GF-D8 (cell line): Measurements from ENCODE around the gene TNNI3K.

Experiments used
- DNase-seq: peaks from one replicate; lab custom pipeline; 2025; lab: John Stamatoyannopoulos, UW

The TNNI3K gene

GRCh38 chr1:74392186-74392585 is 157.0 kb downstream of the TNNI3K start:
- DNase-seq: no peak

GRCh38 chr1:74392840-74393239 is 157.7 kb downstream of the TNNI3K start:
- DNase-seq: no peak

GRCh38 chr1:74395571-74395970 is 160.4 kb downstream of the TNNI3K start:
- DNase-seq: no peak

GRCh38 chr1:74396462-74396861 is 161.3 kb downstream of the TNNI3K start:
- DNase-seq: no peak

GRCh38 chr1:74396933-74397332 is 161.7 kb downstream of the TNNI3K start:
- no peak for DNase-seq

GRCh38 chr1:74399249-74399648 is 164.1 kb downstream of the TNNI3K start:
- DNase-seq: no peak

GRCh38 chr1:74402873-74403272 is 167.7 kb downstream of the TNNI3K start:
- DNase-seq: no peak

- DNase-seq: no peak
These were observed 168.4 kb downstream of the TNNI3K start for GRCh38 chr1:74403606-74404005.

GRCh38 chr1:74406759-74407158 is 171.6 kb downstream of the TNNI3K start:
- DNase-seq: no peak

- no peak for DNase-seq
These were observed 172.7 kb downstream of the TNNI3K start for GRCh38 chr1:74407902-74408301.

GRCh38 chr1:74412244-74412643 is 177.1 kb downstream of the TNNI3K start:
- no peak for DNase-seq

GRCh38 chr1:74415935-74416334 is 180.7 kb downstream of the TNNI3K start:
- no peak for DNase-seq

- DNase-seq: no peak
These were observed 184.4 kb downstream of the TNNI3K start for GRCh38 chr1:74419611-74420010.

- no peak for DNase-seq
These were observed 185.3 kb downstream of the TNNI3K start for GRCh38 chr1:74420467-74420866.

- no peak for DNase-seq
These were observed 187.5 kb downstream of the TNNI3K start for GRCh38 chr1:74422421-74423292.

- no peak for DNase-seq
These were observed 188.3 kb downstream of the TNNI3K start for GRCh38 chr1:74423471-74423870.

- DNase-seq: no peak
These were observed 190.5 kb downstream of the TNNI3K start for GRCh38 chr1:74425676-74426075.

- no peak for DNase-seq
These were observed 191.2 kb downstream of the TNNI3K start for GRCh38 chr1:74426208-74426937.

- DNase-seq: no peak
These were observed 192.5 kb downstream of the TNNI3K start for GRCh38 chr1:74427681-74428080.

- no peak for DNase-seq
These were observed 194.4 kb downstream of the TNNI3K start for GRCh38 chr1:74429580-74429979.

- DNase-seq: no peak
These were observed 195.3 kb downstream of the TNNI3K start for GRCh38 chr1:74430342-74430934.

GRCh38 chr1:74431531-74431930 is 196.3 kb downstream of the TNNI3K start:
- no peak for DNase-seq

GRCh38 chr1:74432325-74432724 is 197.1 kb downstream of the TNNI3K start:
- no peak for DNase-seq
